OCI-LY3 (cell line): ENCODE measurements around the gene ANO6.

ENCODE experiments used
- H2AFZ ChIP-seq: fragments of 200-600, 300-600 bp; shearing (Covaris generic); 2 replicates; pipeline ENCODE4 v1.6.0; 2014; ENCODE audit warnings: antibody characterized with exemption, low read depth, low read length
- H3K27ac ChIP-seq: fragments of 200-600, 300-600 bp; sonication (generic); 2 replicates; pipeline ENCODE4 v1.5.1; 2014; ENCODE audit warnings: mild to moderate bottlenecking, low read length, moderate library complexity, mixed read lengths
- H3K27me3 ChIP-seq: fragments of 200-600, 300-600 bp; sonication (generic); 2 replicates; pipeline ENCODE4 v1.6.1; 2014; ENCODE audit warnings: low read depth, low read length, mixed read lengths
- H3K36me3 ChIP-seq: fragments of 200-600, 300-600 bp; sonication (generic); replicated peaks from 2 replicates; pipeline ENCODE3; 2014; ENCODE audit warnings: low read depth, low read length, mixed read lengths
- H3K4me1 ChIP-seq: fragments of 300-600, 200-600 bp; sonication (generic); 2 replicates; pipeline ENCODE4 v1.6.1; 2014; ENCODE audit warnings: low read length, mixed read lengths
- H3K4me2 ChIP-seq: fragments of 200-600, 300-600 bp; sonication (generic); 2 replicates; pipeline ENCODE4 v1.6.1; 2014; ENCODE audit warnings: low read length, mixed read lengths
- H3K4me3 ChIP-seq: fragments of 300-600, 200-600 bp; sonication (generic); 2 replicates; pipeline ENCODE4 v1.5.1; 2014; ENCODE audit warnings: antibody characterized with exemption, mild to moderate bottlenecking, low read length, moderate library complexity
- H3K79me2 ChIP-seq: fragments of 300-600, 200-600 bp; shearing (Covaris generic); 2 replicates; pipeline ENCODE4 v1.6.1; 2014; ENCODE audit warnings: mild to moderate bottlenecking, low read length, mixed read lengths
- H3K9ac ChIP-seq: fragments of 300-600, 200-600 bp; shearing (Covaris generic); 2 replicates; pipeline ENCODE4 v1.6.0; 2014; ENCODE audit warnings: mild to moderate bottlenecking, low read length, moderate library complexity
- H3K9me3 ChIP-seq: fragments of 200-600, 300-600 bp; shearing (Covaris generic); 2 replicates; pipeline ENCODE4 v1.6.1; 2014; ENCODE audit warnings: low read length, mixed read lengths; ENCODE audit not compliant: insufficient read depth
- H4K20me1 ChIP-seq: fragments of 200-600, 300-600 bp; sonication (generic); 2 replicates; pipeline ENCODE4 v1.6.1; 2016; ENCODE audit warnings: low read length, mixed read lengths; ENCODE audit not compliant: insufficient read depth
- CTCF ChIP-seq: fragments of 200-600, 300-600 bp; sonication (generic); IDR thresholded peaks from 2 replicates; pipeline ENCODE4 v1.5.1; 2014; ENCODE audit warnings: antibody characterized with exemption, low read length, low read depth
- EZH2phosphoT487 ChIP-seq: fragments of 200-600 bp; shearing (Covaris generic); IDR thresholded peaks from 2 replicates; pipeline ENCODE4 v1.6.1; 2018; ENCODE audit warnings: antibody characterized with exemption, mixed run types, low read depth

The ANO6 gene

GRCh38 chr12:45243963-45244362, 28.1 kb downstream of the ANO6 start:
- no peaks in the 10 kb centered on the region for H3K36me3 ChIP-seq
- peak overlapping the region; percentile 86 for H3K4me2 ChIP-seq
- no peaks in the 10 kb centered on the region for H3K79me2 ChIP-seq
- H3K27me3 ChIP-seq: peaks cover 14% of the 10 kb centered on the region
- H4K20me1 ChIP-seq: peaks cover 32% of the 10 kb centered on the region
- no peak overlapping the region for H2AFZ ChIP-seq
- no peak overlapping the region for H3K27ac ChIP-seq
- H3K4me3 ChIP-seq: peak overlapping the region; percentile 66
- no peak for TF ChIP-seq CTCF
- TF ChIP-seq EZH2phosphoT487: no peak
- H3K4me1 ChIP-seq: peaks cover 18% of the 10 kb centered on the region
- H3K9ac ChIP-seq: no peak overlapping the region; the same call in 1 of the 2 replicates
- no peaks in the 10 kb centered on the region for H3K9me3 ChIP-seq

- TF ChIP-seq CTCF (no peak), EZH2phosphoT487 (no peak)
- no peak overlapping the region for H2AFZ ChIP-seq
- H3K9ac ChIP-seq: no peak overlapping the region; the same call in 1 of the 2 replicates
Observed at GRCh38 chr12:45244561-45245343, 28.9 kb downstream of the ANO6 start.

GRCh38 chr12:45246236-45246635, 30.3 kb downstream of the ANO6 start:
- H3K4me2 ChIP-seq: no peak overlapping the region
- H4K20me1 ChIP-seq: peaks cover 32% of the 10 kb centered on the region
- H2AFZ ChIP-seq: no peak overlapping the region
- TF ChIP-seq EZH2phosphoT487 (no peak), CTCF (no peak)
- peaks cover 14% of the 10 kb centered on the region for H3K27me3 ChIP-seq
- no peaks in the 10 kb centered on the region for H3K36me3 ChIP-seq
- H3K79me2 ChIP-seq: no peaks in the 10 kb centered on the region
- H3K9ac ChIP-seq: no peak overlapping the region
- peaks cover 18% of the 10 kb centered on the region for H3K4me1 ChIP-seq
- H3K9me3 ChIP-seq: no peaks in the 10 kb centered on the region
- no peak overlapping the region for H3K4me3 ChIP-seq
- H3K27ac ChIP-seq: no peak overlapping the region

More at GRCh38 chr12:45244561-45245343, 28.9 kb downstream of the ANO6 start:
- no peaks in the 10 kb centered on the region for H3K36me3 ChIP-seq
- H4K20me1 ChIP-seq: peaks cover 32% of the 10 kb centered on the region
- H3K9me3 ChIP-seq: no peaks in the 10 kb centered on the region
- H3K4me1 ChIP-seq: peaks cover 18% of the 10 kb centered on the region
- H3K27me3 ChIP-seq: peaks cover 14% of the 10 kb centered on the region
- no peak overlapping the region for H3K27ac ChIP-seq
- peak overlapping the region; percentile 66 for H3K4me3 ChIP-seq
- H3K79me2 ChIP-seq: no peaks in the 10 kb centered on the region
- peak overlapping the region; percentile 86 for H3K4me2 ChIP-seq

- H3K27ac ChIP-seq: no peak overlapping the region
- no peak overlapping the region for H3K9ac ChIP-seq
- H3K4me1 ChIP-seq: peaks cover 18% of the 10 kb centered on the region
- peaks cover 12% of the 10 kb centered on the region for H3K27me3 ChIP-seq
- H4K20me1 ChIP-seq: peaks cover 26% of the 10 kb centered on the region
- H3K4me3 ChIP-seq: no peak overlapping the region
- H3K9me3 ChIP-seq: no peaks in the 10 kb centered on the region
- no peaks in the 10 kb centered on the region for H3K79me2 ChIP-seq
- H2AFZ ChIP-seq: no peak overlapping the region
- H3K4me2 ChIP-seq: no peak overlapping the region
- H3K36me3 ChIP-seq: no peaks in the 10 kb centered on the region
- TF ChIP-seq EZH2phosphoT487 (no peak), CTCF (no peak)
Observed at GRCh38 chr12:45247589-45247988, 31.7 kb downstream of the ANO6 start.
